ENCODE measurements around the gene NHSL2. TPM values are rescaled to one million over a fixed set of nuclear protein-coding genes. Genes with fewer than 3 reads are reported as not detected.

NHSL2 gene
- total and polyA plus RNA-seq, 3 experiments from 2014 or later = 0.51 to 17.8 (median 1.1) TPM

DNA sequence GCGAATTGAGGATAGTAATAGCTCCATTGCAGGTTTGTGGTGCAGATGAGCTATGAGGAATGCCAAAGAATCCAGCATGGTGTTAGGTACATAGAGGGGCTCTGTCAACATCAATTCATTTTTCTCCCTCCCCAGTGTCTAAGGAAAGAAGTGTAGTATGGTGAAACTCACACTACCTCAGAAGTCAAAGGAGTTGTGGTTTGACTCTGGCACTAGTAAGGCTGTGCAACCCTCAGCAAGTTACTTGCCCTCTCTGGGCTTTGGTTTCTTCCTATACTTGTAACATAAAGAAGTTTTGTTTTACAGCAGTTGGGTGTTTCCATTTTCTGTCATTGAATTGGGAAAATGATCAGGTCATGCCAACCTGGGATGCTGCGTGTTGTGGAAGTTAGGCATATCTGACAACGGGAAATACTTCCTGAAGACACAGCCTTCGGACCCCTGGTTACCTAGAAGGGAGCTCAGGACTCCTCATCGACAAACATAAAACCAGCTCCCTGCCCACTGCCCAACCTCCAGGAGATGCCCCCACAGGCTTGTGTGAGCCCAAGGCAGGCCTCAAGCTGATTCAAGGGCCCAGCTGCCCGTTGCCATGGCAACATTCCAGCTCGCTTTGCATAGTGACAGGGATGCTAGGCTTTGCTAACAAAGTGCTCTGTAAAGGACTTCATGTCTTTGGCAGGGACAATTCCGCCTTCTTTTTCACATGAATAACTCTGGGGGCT, 149.7 kb downstream of the NHSL2 start:
- Histone ChIP-seq H3K27me3 (ENCODE audit: insufficient read depth, low read length, poor library complexity, severe bottlenecking) (no peaks in the 10 kb centered on the region), H3K27ac (ENCODE audit: low read depth, low read length) (no peak overlapping the region), H3K9me3 (ENCODE audit: low read length) (no peaks in the 10 kb centered on the region), H3K4me3 (ENCODE audit: low read length) (no peak overlapping the region), H3K36me3 (ENCODE audit: insufficient read depth, low read length) (no peaks in the 10 kb centered on the region), H3K4me1 (ENCODE audit: insufficient read depth, low read length) (no peaks in the 10 kb centered on the region)
- Mint-ChIP-seq H3K36me3 (no peaks in the 10 kb centered on the region), H3K9me3 (no peaks in the 10 kb centered on the region), H3K4me1 (peaks cover 4 to 17% (median 6%) of the 10 kb centered on the region in 3 donors), H3K27me3 (peaks cover 0 to 18% of the 10 kb centered on the region in 2 donors), H3K4me3 (no peak overlapping the region), H3K27ac (no peak overlapping the region)
- no peak for DNase-seq
- POLR2A ChIA-PET = no interaction called here
- CTCF ChIA-PET = no interaction called here

DNA sequence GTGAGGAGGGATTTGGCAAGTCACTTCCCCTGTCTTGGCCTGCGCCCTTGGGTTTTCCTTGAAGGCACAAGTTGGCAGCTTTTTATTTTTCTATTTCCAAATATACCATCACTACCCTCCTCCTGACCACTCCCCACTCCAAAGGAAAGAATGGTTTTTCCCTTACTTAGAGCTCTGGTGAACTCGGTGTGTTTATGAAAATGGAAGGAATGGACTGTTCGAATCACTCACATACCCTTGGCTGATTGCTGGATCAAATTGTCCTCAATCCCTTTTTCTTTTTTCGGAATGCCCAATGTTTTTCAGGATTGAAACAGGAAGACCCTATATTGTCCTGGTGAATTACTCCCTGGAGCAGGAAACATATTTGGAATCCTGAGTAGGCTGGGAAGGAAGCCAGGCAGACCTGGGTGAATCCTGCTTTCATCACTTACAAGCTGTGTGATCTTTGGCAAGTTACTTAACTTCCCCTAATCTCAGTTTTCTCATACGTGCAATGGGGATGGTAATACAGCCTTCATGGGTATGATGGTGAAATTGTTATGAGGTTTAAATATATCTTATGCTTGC, 150.4 kb downstream of the NHSL2 start:
- Histone ChIP-seq H3K27me3 (ENCODE audit: insufficient read depth, low read length, poor library complexity, severe bottlenecking) (no peaks in the 10 kb centered on the region), H3K27ac (ENCODE audit: low read depth, low read length) (no peak overlapping the region), H3K4me1 (ENCODE audit: insufficient read depth, low read length) (no peaks in the 10 kb centered on the region), H3K36me3 (ENCODE audit: insufficient read depth, low read length) (no peaks in the 10 kb centered on the region), H3K4me3 (ENCODE audit: low read length) (no peak overlapping the region), H3K9me3 (ENCODE audit: low read length) (no peaks in the 10 kb centered on the region)
- H3K27ac Mint-ChIP-seq = no peak overlapping the region
- no peaks in the 10 kb centered on the region for H3K9me3 Mint-ChIP-seq
- POLR2A ChIA-PET = no interaction called here
- DNase-seq = no peak
- peaks cover 4 to 17% (median 6%) of the 10 kb centered on the region in 3 donors for H3K4me1 Mint-ChIP-seq
- peaks cover 5 to 20% of the 10 kb centered on the region in 2 donors for H3K27me3 Mint-ChIP-seq
- CTCF ChIA-PET = no interaction called here
- H3K4me3 Mint-ChIP-seq = no peak overlapping the region
- H3K36me3 Mint-ChIP-seq = no peaks in the 10 kb centered on the region

DNA sequence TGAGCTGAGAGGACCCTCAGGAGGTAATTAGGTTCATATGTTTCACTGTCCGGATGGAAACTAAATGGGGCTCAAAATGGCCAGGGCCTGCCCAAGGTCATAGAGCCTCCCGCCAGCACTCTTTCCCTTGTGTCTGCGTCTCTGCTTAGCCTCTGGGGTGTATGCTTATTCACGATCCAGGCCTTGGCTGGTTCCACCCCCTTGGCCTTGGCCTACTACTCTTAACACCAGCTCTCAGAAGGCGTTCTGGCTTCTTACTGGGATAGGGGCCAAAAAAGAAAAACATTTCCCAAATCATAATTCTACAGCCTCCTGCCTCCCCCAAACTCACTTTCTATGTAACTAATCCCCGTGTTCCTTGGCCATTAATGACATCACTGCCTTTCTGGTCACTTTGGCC, 152.3 kb downstream of the NHSL2 start:
- H3K4me1 Mint-ChIP-seq = peaks cover under 1 to 6% (median 4%) of the 10 kb centered on the region in 3 donors
- no peaks in the 10 kb centered on the region for H3K36me3 Mint-ChIP-seq
- no peaks in the 10 kb centered on the region for H3K27me3 ChIP-seq (ENCODE audit: insufficient read depth, low read length, poor library complexity, severe bottlenecking)
- DNase-seq = no peak
- H3K9me3 Mint-ChIP-seq = no peaks in the 10 kb centered on the region
- no peak overlapping the region for H3K4me3 ChIP-seq (ENCODE audit: low read length)
- H3K27ac Mint-ChIP-seq = no peak overlapping the region
- peaks cover 15 to 18% of the 10 kb centered on the region in 2 donors for H3K27me3 Mint-ChIP-seq
- H3K27ac ChIP-seq (ENCODE audit: low read depth, low read length) = no peak overlapping the region
- H3K36me3 ChIP-seq (ENCODE audit: insufficient read depth, low read length) = no peaks in the 10 kb centered on the region
- no peaks in the 10 kb centered on the region for H3K4me1 ChIP-seq (ENCODE audit: insufficient read depth, low read length)
- no peaks in the 10 kb centered on the region for H3K9me3 ChIP-seq (ENCODE audit: low read length)
- CTCF ChIA-PET = no interaction called here
- H3K4me3 Mint-ChIP-seq = no peak overlapping the region
- POLR2A ChIA-PET = no interaction called here

DNA sequence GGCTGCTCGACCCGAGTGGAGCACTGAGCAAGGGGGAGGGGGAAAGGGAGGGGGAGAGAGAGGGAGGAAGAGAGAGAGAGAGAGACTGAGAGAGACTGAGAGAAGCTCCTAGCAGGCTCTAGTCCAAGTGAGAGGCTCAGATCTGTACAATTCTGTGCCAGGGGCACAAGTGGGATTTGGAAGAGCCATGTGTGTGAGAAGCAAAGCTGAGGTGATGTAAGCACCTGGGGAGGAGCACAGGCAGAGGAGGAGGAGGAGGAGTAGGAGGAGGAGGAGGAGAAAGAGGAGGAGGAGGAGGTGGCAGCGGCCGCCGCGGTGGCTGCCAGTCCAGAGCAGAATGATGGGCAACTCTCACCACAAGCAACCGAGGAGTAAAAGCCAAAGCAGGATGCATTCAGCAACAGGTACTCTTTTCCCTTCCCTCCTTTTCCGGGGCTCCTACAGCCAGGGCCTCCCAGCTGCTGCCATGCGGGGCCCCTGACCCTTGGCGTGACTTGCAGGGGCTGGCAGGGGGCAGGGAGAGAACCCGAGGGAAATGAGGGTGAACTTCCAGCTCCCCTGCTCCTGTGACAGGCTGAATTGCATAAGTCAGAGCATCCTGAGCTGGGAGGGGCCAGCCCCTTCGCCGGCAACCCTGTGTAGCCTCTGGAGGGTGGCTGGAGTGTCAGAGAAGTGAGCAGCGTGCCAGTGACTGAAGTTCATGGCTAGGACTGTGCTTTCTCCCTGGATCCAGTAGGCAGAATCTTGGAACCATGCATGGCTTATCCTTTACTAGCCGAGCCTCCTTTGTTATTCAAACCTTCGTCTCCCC, 158.9 kb downstream of the NHSL2 start:
- Histone ChIP-seq H3K27ac (ENCODE audit: low read depth, low read length) (no peak overlapping the region), H3K27me3 (ENCODE audit: insufficient read depth, low read length, poor library complexity, severe bottlenecking) (no peaks in the 10 kb centered on the region), H3K4me3 (ENCODE audit: low read length) (no peak overlapping the region), H3K36me3 (ENCODE audit: insufficient read depth, low read length) (no peaks in the 10 kb centered on the region), H3K9me3 (ENCODE audit: low read length) (no peaks in the 10 kb centered on the region), H3K4me1 (ENCODE audit: insufficient read depth, low read length) (no peaks in the 10 kb centered on the region)
- H3K27ac Mint-ChIP-seq = peak overlapping the region in 3 of 8 donors; percentile 66 to 92 (median 72)
- peaks cover 0 to 11% (median 2%) of the 10 kb centered on the region in 3 donors for H3K4me1 Mint-ChIP-seq
- POLR2A ChIA-PET = no interaction called here
- CTCF ChIA-PET = interaction anchor here (0.9 kb wide), 1 partner anchor 62 kb away, joined by 3 read pairs; the partner anchor contains the start of gene RTL5
- no peak for DNase-seq
- peaks cover 0 to 2% (median 0%) of the 10 kb centered on the region in 3 donors for H3K36me3 Mint-ChIP-seq
- H3K9me3 Mint-ChIP-seq = no peaks in the 10 kb centered on the region
- peak overlapping the region in 5 of 7 donors; percentile 0 to 71 (median 57) for H3K4me3 Mint-ChIP-seq
- peaks cover 23 to 46% of the 10 kb centered on the region in 2 donors for H3K27me3 Mint-ChIP-seq

DNA sequence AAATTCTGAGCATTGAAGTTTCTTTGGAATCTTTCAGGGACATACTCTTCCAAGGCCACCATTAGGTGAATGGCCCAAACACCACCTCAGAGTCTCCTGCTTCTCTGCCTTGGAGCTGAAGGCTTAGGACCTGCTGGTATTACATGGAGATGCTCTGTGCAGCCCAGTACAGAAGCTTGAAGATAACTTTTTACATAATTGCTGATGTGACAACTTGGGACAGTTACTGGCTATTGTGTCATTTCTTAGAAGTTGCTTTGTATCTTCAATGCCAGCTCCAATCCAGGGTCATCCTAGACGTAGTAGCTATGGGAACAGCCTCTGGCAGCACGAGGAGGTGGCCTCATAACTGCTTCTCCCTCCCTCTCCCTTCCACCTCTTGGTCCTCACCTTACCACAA, 160.6 kb downstream of the NHSL2 start:
- H3K4me3 Mint-ChIP-seq = no peak overlapping the region
- no peak overlapping the region for H3K4me3 ChIP-seq (ENCODE audit: low read length)
- DNase-seq = no peak
- peaks cover 0 to 2% (median 0%) of the 10 kb centered on the region in 3 donors for H3K36me3 Mint-ChIP-seq
- H3K4me1 Mint-ChIP-seq = peaks cover 0 to 11% (median 2%) of the 10 kb centered on the region in 3 donors
- H3K27ac Mint-ChIP-seq = no peak overlapping the region
- H3K27me3 Mint-ChIP-seq = peaks cover 14 to 38% of the 10 kb centered on the region in 2 donors
- H3K27ac ChIP-seq (ENCODE audit: low read depth, low read length) = no peak overlapping the region
- ChIA-PET CTCF (no interaction called here), POLR2A (no interaction called here)
- H3K36me3 ChIP-seq (ENCODE audit: insufficient read depth, low read length) = no peaks in the 10 kb centered on the region
- H3K4me1 ChIP-seq (ENCODE audit: insufficient read depth, low read length) = no peaks in the 10 kb centered on the region
- H3K27me3 ChIP-seq (ENCODE audit: insufficient read depth, low read length, poor library complexity, severe bottlenecking) = no peaks in the 10 kb centered on the region
- no peaks in the 10 kb centered on the region for H3K9me3 ChIP-seq (ENCODE audit: low read length)
- no peaks in the 10 kb centered on the region for H3K9me3 Mint-ChIP-seq

DNA sequence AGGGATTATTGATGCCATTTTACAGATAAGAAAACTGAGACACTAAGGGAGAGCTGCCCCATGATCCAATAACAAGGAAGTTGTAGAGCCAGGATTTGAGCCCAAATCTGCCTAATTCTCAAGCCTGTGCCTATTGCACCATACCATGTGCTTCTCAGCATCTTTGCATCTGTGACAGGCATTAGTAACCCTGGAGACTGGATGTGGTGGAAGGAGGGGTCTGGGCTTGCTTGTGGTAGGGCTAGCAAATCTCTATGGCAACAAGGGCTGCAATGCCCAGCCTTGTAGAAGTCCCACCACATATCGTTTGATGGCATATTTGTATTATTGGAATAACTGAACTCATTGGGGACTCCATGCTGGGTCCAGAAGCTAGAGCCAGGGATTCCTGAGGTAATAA, 163.0 kb downstream of the NHSL2 start:
- peaks cover 9 to 20% of the 10 kb centered on the region in 2 donors for H3K27me3 Mint-ChIP-seq
- POLR2A ChIA-PET = no interaction called here

DNA sequence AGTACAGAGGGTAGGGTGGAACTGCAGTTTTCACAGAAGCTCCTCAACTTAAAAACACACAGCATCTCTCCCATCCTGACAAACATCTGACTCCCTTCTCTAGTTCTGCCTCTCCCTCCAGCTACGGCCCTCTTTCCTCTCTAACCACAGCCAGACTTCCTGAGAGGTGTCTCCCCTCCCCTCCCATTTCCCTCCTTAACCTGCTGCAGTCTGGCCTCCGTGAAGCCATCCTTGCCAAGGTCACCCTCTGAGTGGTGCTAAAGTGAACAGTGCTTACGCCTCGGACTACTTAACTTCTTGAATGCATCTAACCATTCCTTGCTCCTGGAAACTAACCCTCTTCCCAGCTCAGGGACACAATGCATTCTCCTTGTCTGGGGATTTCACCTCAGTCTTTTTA, 167.8 kb downstream of the NHSL2 start:
- peaks cover 7% of the 10 kb centered on the region for H3K4me1 ChIP-seq (ENCODE audit: insufficient read depth, low read length)
- no peaks in the 10 kb centered on the region for H3K27me3 ChIP-seq (ENCODE audit: insufficient read depth, low read length, poor library complexity, severe bottlenecking)
- no peak for DNase-seq
- Mint-ChIP-seq H3K27ac (peak overlapping the region in 5 of 8 donors; percentile 29 to 69 (median 34)), H3K36me3 (peaks cover 0 to 2% (median 0%) of the 10 kb centered on the region in 3 donors), H3K9me3 (no peaks in the 10 kb centered on the region), H3K4me3 (peak overlapping the region in 1 of 7 donors; percentile 9), H3K27me3 (peaks cover 0 to 5% of the 10 kb centered on the region in 2 donors), H3K4me1 (peaks cover 12 to 19% (median 17%) of the 10 kb centered on the region in 3 donors)
- POLR2A ChIA-PET = no interaction called here
- no peaks in the 10 kb centered on the region for H3K9me3 ChIP-seq (ENCODE audit: low read length)
- H3K4me3 ChIP-seq (ENCODE audit: low read length) = no peak overlapping the region
- H3K36me3 ChIP-seq (ENCODE audit: insufficient read depth, low read length) = no peaks in the 10 kb centered on the region
- H3K27ac ChIP-seq (ENCODE audit: low read depth, low read length) = no peak overlapping the region
- CTCF ChIA-PET = no interaction called here

More for the DNA sequence above, 163.0 kb downstream of the NHSL2 start:
- no peak for DNase-seq
- H3K4me3 ChIP-seq (ENCODE audit: low read length) = no peak overlapping the region
- H3K27ac ChIP-seq (ENCODE audit: low read depth, low read length) = no peak overlapping the region
- Mint-ChIP-seq H3K4me1 (peaks cover 13 to 26% (median 14%) of the 10 kb centered on the region in 3 donors), H3K27ac (no peak overlapping the region), H3K4me3 (no peak overlapping the region), H3K9me3 (no peaks in the 10 kb centered on the region), H3K36me3 (peaks cover 0 to 2% (median 0%) of the 10 kb centered on the region in 3 donors)
- H3K36me3 ChIP-seq (ENCODE audit: insufficient read depth, low read length) = no peaks in the 10 kb centered on the region
- CTCF ChIA-PET = no interaction called here
- no peaks in the 10 kb centered on the region for H3K27me3 ChIP-seq (ENCODE audit: insufficient read depth, low read length, poor library complexity, severe bottlenecking)
- peaks cover 7% of the 10 kb centered on the region for H3K4me1 ChIP-seq (ENCODE audit: insufficient read depth, low read length)
- H3K9me3 ChIP-seq (ENCODE audit: low read length) = no peaks in the 10 kb centered on the region

DNA sequence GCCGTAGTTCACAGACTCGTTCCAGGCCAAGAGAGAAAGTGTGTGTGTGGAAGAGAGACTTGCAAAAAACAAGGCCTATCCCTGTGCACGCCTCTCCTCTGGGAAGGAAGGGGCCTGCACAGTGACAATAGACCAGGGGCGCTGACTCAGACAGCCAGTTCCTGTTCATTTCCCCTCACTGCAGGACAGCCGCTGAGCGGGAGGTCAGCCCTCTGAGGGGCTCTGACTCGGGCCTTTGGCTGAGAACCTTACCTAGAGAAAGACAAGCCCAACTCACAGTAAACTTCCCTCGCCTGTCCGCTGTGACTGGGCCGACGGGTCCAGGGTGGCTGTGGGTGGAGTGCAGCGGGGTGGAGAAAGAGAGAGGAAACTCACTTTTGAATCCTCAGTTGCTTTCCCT, 169.0 kb downstream of the NHSL2 start:
- Histone ChIP-seq H3K9me3 (ENCODE audit: low read length) (no peaks in the 10 kb centered on the region), H3K36me3 (ENCODE audit: insufficient read depth, low read length) (no peaks in the 10 kb centered on the region), H3K27ac (ENCODE audit: low read depth, low read length) (no peak overlapping the region), H3K4me1 (ENCODE audit: insufficient read depth, low read length) (peaks cover 7% of the 10 kb centered on the region), H3K27me3 (ENCODE audit: insufficient read depth, low read length, poor library complexity, severe bottlenecking) (no peaks in the 10 kb centered on the region), H3K4me3 (ENCODE audit: low read length) (no peak overlapping the region)
- Mint-ChIP-seq H3K27me3 (peaks cover 0 to 8% of the 10 kb centered on the region in 2 donors), H3K4me1 (peaks cover 12 to 19% (median 17%) of the 10 kb centered on the region in 3 donors), H3K9me3 (no peaks in the 10 kb centered on the region), H3K27ac (peak overlapping the region in 1 of 8 donors; percentile 72), H3K36me3 (peaks cover 0 to 2% (median 0%) of the 10 kb centered on the region in 3 donors), H3K4me3 (no peak overlapping the region)
- DNase-seq = no peak
- CTCF ChIA-PET = no interaction called here
- POLR2A ChIA-PET = no interaction called here

Data from CD8-positive, alpha-beta memory T cell (primary cell).